ENCODE measurements around the gene GPC5. TPM values are rescaled to one million over a fixed set of nuclear protein-coding genes. Genes with fewer than 3 reads are reported as not detected.

Gene GPC5
- total and polyA plus RNA-seq, 2 of the 8 experiments (the other 6 are each of a cell fraction or from before 2014, with no cell fraction given): 0.20 to 0.39 TPM

GRCh38 chr13:92028695-92029094, 630.3 kb downstream of the GPC5 start (continued):
- TF ChIP-seq BACH1 (IDR thresholded peaks at IDR 0.05; ENCODE audit: low read length) (no peak), POU5F1 (IDR thresholded peaks at IDR 0.05; ENCODE audit: low read depth, low read length) (no peak), RAD21 (IDR thresholded peaks at IDR 0.05 in 1 of 2, conservative IDR thresholded peaks at IDR 0.05 in 1 of 2; ENCODE audit: low read depth in 2 of 2, low read length in 2 of 2) (no peak), RXRA (IDR thresholded peaks at IDR 0.05; ENCODE audit: insufficient read depth, low read depth, low read length) (no peak)
- TF ChIP-seq, protein P1, sequence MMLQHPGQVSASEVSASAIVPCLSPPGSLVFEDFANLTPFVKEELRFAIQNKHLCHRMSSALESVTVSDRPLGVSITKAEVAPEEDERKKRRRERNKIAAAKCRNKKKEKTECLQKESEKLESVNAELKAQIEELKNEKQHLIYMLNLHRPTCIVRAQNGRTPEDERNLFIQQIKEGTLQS (IDR thresholded peaks at IDR 0.05; ENCODE audit: insufficient read depth, low read depth, low read length): no peak

Measured in H1 (cell line).